Upper lobe of left lung (tissue), 4 donors: ENCODE measurements around the gene PDE4B.

ENCODE experiments used
- POLR2A ChIP-seq, 4 donors: fragments of 450-650 bp; IDR thresholded peaks; one replicate each; pipeline ENCODE4 v1.5.1; 2016 to 2017; ENCODE audit warnings: antibody characterized with exemption in 4 of 4, mild to moderate bottlenecking in 2 of 4
- TF ChIP-seq, protein P1 (sequence below), 6 experiments: fragments of 450-650 bp in 4 of 6; fragments of 200-600 bp in 2 of 6; sonication (generic) in 2 of 6; IDR thresholded peaks; one replicate each; pipeline ENCODE4 v1.5.1; 2016 to 2019; ENCODE audit warnings: antibody characterized with exemption in 6 of 6

DNA sequence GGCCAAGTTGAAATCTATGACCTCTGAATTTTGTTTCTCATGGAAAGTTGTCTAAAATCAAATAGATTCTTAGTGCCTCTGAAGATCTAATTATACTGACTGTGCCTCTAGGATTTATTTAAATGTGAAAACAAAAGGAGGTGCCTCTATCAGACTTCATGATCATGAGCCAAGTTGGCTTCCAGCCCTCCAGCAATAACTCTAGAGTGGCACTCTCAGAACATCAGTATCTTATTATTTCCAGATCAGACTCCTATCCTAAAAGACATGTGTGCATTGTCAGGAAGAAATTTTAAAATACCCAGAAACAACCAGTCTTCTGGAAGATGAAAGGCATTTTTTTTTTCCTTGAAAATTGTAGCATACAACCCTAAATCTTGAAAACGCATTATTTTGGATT is 368.0 kb downstream of the PDE4B start:
- TF ChIP-seq, protein P1, sequence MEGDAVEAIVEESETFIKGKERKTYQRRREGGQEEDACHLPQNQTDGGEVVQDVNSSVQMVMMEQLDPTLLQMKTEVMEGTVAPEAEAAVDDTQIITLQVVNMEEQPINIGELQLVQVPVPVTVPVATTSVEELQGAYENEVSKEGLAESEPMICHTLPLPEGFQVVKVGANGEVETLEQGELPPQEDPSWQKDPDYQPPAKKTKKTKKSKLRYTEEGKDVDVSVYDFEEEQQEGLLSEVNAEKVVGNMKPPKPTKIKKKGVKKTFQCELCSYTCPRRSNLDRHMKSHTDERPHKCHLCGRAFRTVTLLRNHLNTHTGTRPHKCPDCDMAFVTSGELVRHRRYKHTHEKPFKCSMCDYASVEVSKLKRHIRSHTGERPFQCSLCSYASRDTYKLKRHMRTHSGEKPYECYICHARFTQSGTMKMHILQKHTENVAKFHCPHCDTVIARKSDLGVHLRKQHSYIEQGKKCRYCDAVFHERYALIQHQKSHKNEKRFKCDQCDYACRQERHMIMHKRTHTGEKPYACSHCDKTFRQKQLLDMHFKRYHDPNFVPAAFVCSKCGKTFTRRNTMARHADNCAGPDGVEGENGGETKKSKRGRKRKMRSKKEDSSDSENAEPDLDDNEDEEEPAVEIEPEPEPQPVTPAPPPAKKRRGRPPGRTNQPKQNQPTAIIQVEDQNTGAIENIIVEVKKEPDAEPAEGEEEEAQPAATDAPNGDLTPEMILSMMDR (IDR thresholded peaks at IDR 0.05), result no peak
- TF ChIP-seq POLR2A (IDR thresholded peaks at IDR 0.05), result no peak
